HepG2 (cell line): ENCODE measurements around the gene DUS1L. TPM values are rescaled to one million over a fixed set of nuclear protein-coding genes. Genes with fewer than 3 reads are reported as not detected.

Experiments used
- ATAC-seq: fragments of 200-7000 bp; cut with Tn5 transposase; 3 replicates; pipeline ENCODE4 v1.9.1; 2020; ENCODE audit warnings: mild to moderate bottlenecking, moderate library complexity
- BruUV-seq: library from RNA; stranded (reverse); fragments of 400-500 nt; replicated peaks from 2 replicates; lab custom pipeline; 2021; lab: Mats Ljungman, UMichigan
- CTCF ChIA-PET: fragments of 300-600 bp; formaldehyde crosslinking; extraction: SDS; loops from one replicate; lab custom pipeline; 2021; ENCODE audit warnings: low total read pairs, inconsistent platforms, low intra/inter-chr PET ratio; lab: Yijun Ruan, JAX
- POLR2A ChIA-PET: fragments of 350-600 bp; sonication (Branson Sonifier 250); formaldehyde crosslinking; loops from one replicate; lab custom pipeline; 2020; ENCODE audit warnings: antibody characterized with exemption, inconsistent platforms; lab: Yijun Ruan, JAX
- DNase-seq: peaks from one replicate; pipeline ENCODE4 v3.0.0-alpha.2; 2015; ENCODE audit warnings: low spot score
- FAIRE-seq: peaks from 3 replicates; lab custom pipeline; 2011; peaks lifted over from hg19 to GRCh38; lab: Jason Lieb, UNC
- H2AFZ ChIP-seq: one replicate; pipeline ENCODE4 v1.6.1; 2011; ENCODE audit warnings: low read length, inconsistent platforms
- H3K27ac ChIP-seq: fragments of 300-600 bp; 3 replicates; pipeline ENCODE4 v1.8.0; 2011; ENCODE audit warnings: mixed run types, mild to moderate bottlenecking, mixed read lengths, low read length, inconsistent platforms; ENCODE audit not compliant: insufficient read depth; ENCODE audit errors: extremely low read length
- H3K27me3 ChIP-seq, 2 experiments: fragments of 200-600 bp in 1 of 2; 2 replicates in 1 of 2; 3 replicates in 1 of 2; pipeline versions ENCODE4 v1.6.0 to v1.8.0; 2011; ENCODE audit warnings: low read length in 2 of 2, mild to moderate bottlenecking in 2 of 2, moderate library complexity in 2 of 2, inconsistent platforms in 1 of 2; ENCODE audit not compliant: insufficient read depth in 2 of 2, control insufficient read depth in 1 of 2
- H3K36me3 ChIP-seq, 2 experiments: fragments of 200-600 bp in 1 of 2; replicated peaks in 1 of 2; 2 replicates in 1 of 2; 3 replicates in 1 of 2; pipeline versions ENCODE4 v1.5.1 to v1.8.0; 2011; ENCODE audit warnings: low read length in 2 of 2, inconsistent platforms in 1 of 2; ENCODE audit not compliant: insufficient read depth in 2 of 2, control insufficient read depth in 1 of 2
- H3K4me1 ChIP-seq: 2 replicates; pipeline ENCODE4 v1.5.1; 2012; ENCODE audit warnings: low read length, inconsistent platforms; ENCODE audit not compliant: insufficient read depth
- H3K4me2 ChIP-seq: 2 replicates; pipeline ENCODE4 v1.6.0; 2011; ENCODE audit warnings: low read depth, low read length, inconsistent platforms
- H3K4me3 ChIP-seq, 3 experiments: fragments of 200-600 bp in 1 of 3; sonication (generic), shearing (Covaris generic) in 1 of 3; replicated peaks in 1 of 3; 2 replicates each; pipeline ENCODE4 v1.5.1; 2011 to 2016; ENCODE audit warnings: low read length in 3 of 3, inconsistent platforms in 2 of 3, low read depth in 2 of 3, mild to moderate bottlenecking in 2 of 3, control low read depth in 1 of 3, mixed read lengths in 1 of 3; ENCODE audit not compliant: insufficient read depth in 1 of 3
- H3K79me2 ChIP-seq: one replicate; pipeline ENCODE4 v1.6.1; 2011; ENCODE audit warnings: low read length, inconsistent platforms; ENCODE audit not compliant: insufficient read depth
- H3K9ac ChIP-seq: 2 replicates; pipeline ENCODE4 v1.6.0; 2011; ENCODE audit warnings: mild to moderate bottlenecking, low read depth, low read length, inconsistent platforms; ENCODE audit not compliant: insufficient read depth
- H3K9me3 ChIP-seq: 2 replicates; pipeline ENCODE4 v1.5.1; 2012; ENCODE audit warnings: mild to moderate bottlenecking, low read length
- H4K20me1 ChIP-seq: 2 replicates; pipeline ENCODE4 v1.6.0; 2011; ENCODE audit warnings: inconsistent platforms, mild to moderate bottlenecking, low read length, moderate library complexity; ENCODE audit not compliant: insufficient read depth
- AGO2 ChIP-seq: fragments of 200-400 bp; formaldehyde crosslinking; optimal IDR thresholded peaks from 2 replicates; pipeline ENCODE3; 2017; ENCODE audit warnings: mild to moderate bottlenecking, low read depth, low read length, moderate library complexity
- ARID4A ChIP-seq: sonication (generic); formaldehyde crosslinking; IDR thresholded peaks from 2 replicates; pipeline ENCODE4 v1.5.0; 2020; ENCODE audit warnings: mild to moderate bottlenecking, missing genetic modification reagents, borderline replicate concordance
- ATF1 ChIP-seq: IDR thresholded peaks from 2 replicates; pipeline ENCODE4 v1.6.1; 2016; ENCODE audit warnings: mild to moderate bottlenecking, control low read depth
- POLR2G ChIP-seq: fragments of 200-400 bp; formaldehyde crosslinking; IDR thresholded peaks from 2 replicates; pipeline ENCODE4 v1.6.1; 2018; ENCODE audit warnings: mild to moderate bottlenecking, low read depth, low read length, moderate library complexity
- RBFOX2 ChIP-seq: fragments of 200-400 bp; formaldehyde crosslinking; IDR thresholded peaks from 2 replicates; pipeline ENCODE4 v1.6.1; 2017; ENCODE audit warnings: low read depth, mild to moderate bottlenecking, low read length
- ZNF83 ChIP-seq: sonication (generic); formaldehyde crosslinking; IDR thresholded peaks from 2 replicates; pipeline ENCODE4 v1.4.0; 2020; ENCODE audit warnings: missing genetic modification reagents, mild to moderate bottlenecking, borderline replicate concordance
- WGBS: methylation state at CpG from one replicate; pipeline ENCODE4 v1.1.6; 2017; ENCODE audit warnings: low lambda C conversion rate; 5-methylcytosine and 5-hydroxymethylcytosine counted together
- in situ Hi-C: cut with HindIII; loops from 2 replicates; pipeline ENCODE4 v1.10.0; 2017; ENCODE audit warnings: low pct_unique_long_range_greater_than_20kb; ENCODE audit not compliant: extremely low pct_ligation_motif_present
- intact Hi-C: fragments of 100-400 bp; cut with micrococcal nuclease; formaldehyde crosslinking; loops from one replicate; pipeline ENCODE4 v1.10.0; 2022; ENCODE audit not compliant: unreplicated experiment
- polyA plus RNA-seq, 8 experiments: library from polyadenylated mRNA; depleted of rRNA in 3 of 8; stranded (reverse) in 7 of 8; unstranded in 1 of 8; fragments of >200 nt; fragmentation: Illumina TruSeq in 4 of 8; extraction: Trizol in 4 of 8; gene quantifications; 2 replicates each; pipeline versions ENCODE4 v1.2.1 to v1.2.3, GENCODE V29; 2011 to 2016; ENCODE audit warnings: low read depth in 4 of 8, missing spikeins in 1 of 8, mixed read lengths in 1 of 8; ENCODE audit not compliant: insufficient read depth in 1 of 8
- total RNA-seq, 5 experiments: library from RNA; depleted of rRNA; stranded (reverse); fragments of >200 nt; fragmentation: Illumina TruSeq; extraction: Trizol; gene quantifications; 2 replicates each; pipeline ENCODE4 v1.2.3, GENCODE V29; 2016; ENCODE audit warnings: low read depth in 1 of 5

DUS1L gene
- total and polyA plus RNA-seq, 2 of the 13 experiments (the other 11 are each of a cell fraction or from before 2014, with no cell fraction given): 81.0 to 109 TPM

GRCh38 chr17:82054351-82055022, 11.1 kb downstream of the DUS1L start:
- Histone ChIP-seq H4K20me1 (no peaks in the 10 kb centered on the region; the same call in 1 of the 2 replicates), H3K4me3 (no peak overlapping the region), H2AFZ (no peak overlapping the region), H3K9ac (no peak overlapping the region)
- BruUV-seq: no TSS peak
- CTCF ChIA-PET: no interaction called here
- ATAC-seq: no peak
- in situ Hi-C loops: no loop called here
- TF ChIP-seq POLR2G (peak; percentile 10; the same call in 1 of the 2 replicates), ARID4A (CRISPR knock-in tag) (0 out of 2 replicates have a peak, but pooled peaks have one; percentile 9), ATF1 (CRISPR knock-in tag) (no peak), ZNF83 (no peak), RBFOX2 (peak; percentile 59), AGO2 (peak; percentile 85)
- TF ChIP-seq, all 625 proteins: peak for 4
- no peak for DNase-seq
- Histone ChIP-seq H3K36me3 (peaks cover 27 to 42% of the 10 kb centered on the region in 2 experiments), H3K79me2 (peaks cover 32% of the 10 kb centered on the region), H3K4me2 (no peak overlapping the region), H3K27me3 (no peaks in the 10 kb centered on the region; a peak in 2 of 5 replicates), H3K9me3 (no peaks in the 10 kb centered on the region), H3K27ac (no peak overlapping the region), H3K4me1 (peaks cover 60% of the 10 kb centered on the region)
- POLR2A ChIA-PET: interaction anchor here (0.9 to 1.6 kb wide), 3 partner anchors 9 to 17 kb away, joined by 3 read pairs; partner anchors contain the start of gene DCXR
- intact Hi-C loops: loop anchor here (5.0 kb wide), 1 partner anchor 43 kb away; the partner anchor contains the start of gene FASN
- FAIRE-seq: no peak
- 93% methylated on average over 37 of the region's 38 CpGs for WGBS
